Activated naive CD4-positive, alpha-beta T cell treated with anti-CD3 and anti-CD28 coated beads, Interleukin-2, amount 50 U/mL, for 24 hours (primary cell): Measurements from ENCODE around the gene TAPT1.
A peak's percentile ranks its signal among the peaks of the same experiment; 100 is the strongest.
"Not testable (repeated sequence)": the region's sequence is repeated elsewhere in the genome, so short reads cannot be mapped to it uniquely, and the experiment has no call there.

Source experiments
- H3K27ac Mint-ChIP-seq: one replicate; pipeline ENCODE4 v1.8.0; 2021; ENCODE audit warnings: mild to moderate bottlenecking, mixed read lengths
- H3K27me3 Mint-ChIP-seq: one replicate; pipeline ENCODE4 v1.8.0; 2021; ENCODE audit warnings: mixed read lengths
- H3K36me3 Mint-ChIP-seq: one replicate; pipeline ENCODE4 v1.8.0; 2021; ENCODE audit warnings: mixed read lengths
- H3K4me1 Mint-ChIP-seq: one replicate; pipeline ENCODE4 v1.8.0; 2021; ENCODE audit warnings: mixed read lengths
- H3K4me3 Mint-ChIP-seq: one replicate; pipeline ENCODE4 v1.8.0; 2021; ENCODE audit warnings: mild to moderate bottlenecking, mixed read lengths
- H3K9me3 Mint-ChIP-seq: one replicate; pipeline ENCODE4 v1.8.0; 2021; ENCODE audit warnings: mixed read lengths

Gene TAPT1

GRCh38 chr4:16144913-16145312 lies 81.4 kb downstream of the TAPT1 start:
- not testable (repeated sequence) for H3K4me3 Mint-ChIP-seq, H3K27ac Mint-ChIP-seq, H3K27me3 Mint-ChIP-seq, H3K36me3 Mint-ChIP-seq, H3K4me1 Mint-ChIP-seq
- H3K9me3 Mint-ChIP-seq, result peaks cover 12% of the 10 kb centered on the region

GRCh38 chr4:16142598-16143310 lies 83.5 kb downstream of the TAPT1 start:
- H3K27ac Mint-ChIP-seq, result no peak overlapping the region
- H3K27me3 Mint-ChIP-seq, result peaks cover 8% of the 10 kb centered on the region
- no peaks in the 10 kb centered on the region for H3K4me1 Mint-ChIP-seq
- peaks cover 1% of the 10 kb centered on the region for H3K36me3 Mint-ChIP-seq
- H3K9me3 Mint-ChIP-seq, result peaks cover 12% of the 10 kb centered on the region
- no peak overlapping the region for H3K4me3 Mint-ChIP-seq

- no peak overlapping the region for H3K4me3 Mint-ChIP-seq
- H3K36me3 Mint-ChIP-seq, result peaks cover 1% of the 10 kb centered on the region
- peaks cover 8% of the 10 kb centered on the region for H3K9me3 Mint-ChIP-seq
- H3K4me1 Mint-ChIP-seq, result no peaks in the 10 kb centered on the region
- peaks cover 8% of the 10 kb centered on the region for H3K27me3 Mint-ChIP-seq
- no peak overlapping the region for H3K27ac Mint-ChIP-seq
Measured at GRCh38 chr4:16140879-16141249, 85.4 kb downstream of the TAPT1 start.

GRCh38 chr4:16140231-16140878 lies 85.9 kb downstream of the TAPT1 start:
- H3K4me1 Mint-ChIP-seq, result no peaks in the 10 kb centered on the region
- no peak overlapping the region for H3K4me3 Mint-ChIP-seq
- H3K9me3 Mint-ChIP-seq, result peaks cover 6% of the 10 kb centered on the region
- no peak overlapping the region for H3K27ac Mint-ChIP-seq
- peaks cover 1% of the 10 kb centered on the region for H3K36me3 Mint-ChIP-seq
- peaks cover 8% of the 10 kb centered on the region for H3K27me3 Mint-ChIP-seq

- Mint-ChIP-seq H3K27ac (no peak overlapping the region), H3K36me3 (peaks cover 4% of the 10 kb centered on the region), H3K27me3 (peaks cover 10% of the 10 kb centered on the region), H3K4me1 (no peaks in the 10 kb centered on the region), H3K4me3 (no peak overlapping the region), H3K9me3 (peaks cover 9% of the 10 kb centered on the region)
Measured at GRCh38 chr4:16139066-16139945, 87.0 kb downstream of the TAPT1 start.

- H3K27me3 Mint-ChIP-seq, result peaks cover 10% of the 10 kb centered on the region
- no peak overlapping the region for H3K27ac Mint-ChIP-seq
- H3K9me3 Mint-ChIP-seq, result peaks cover 4% of the 10 kb centered on the region
- H3K36me3 Mint-ChIP-seq, result peaks cover 2% of the 10 kb centered on the region
- no peak overlapping the region for H3K4me3 Mint-ChIP-seq
- H3K4me1 Mint-ChIP-seq, result no peaks in the 10 kb centered on the region
Measured at GRCh38 chr4:16136827-16137226, 89.4 kb downstream of the TAPT1 start.

GRCh38 chr4:16136311-16136710 lies 90.0 kb downstream of the TAPT1 start:
- Mint-ChIP-seq H3K27ac (no peak overlapping the region), H3K36me3 (peaks cover 2% of the 10 kb centered on the region), H3K4me1 (no peaks in the 10 kb centered on the region), H3K4me3 (no peak overlapping the region), H3K9me3 (peaks cover 4% of the 10 kb centered on the region), H3K27me3 (peaks cover 10% of the 10 kb centered on the region)

GRCh38 chr4:16133406-16133805 lies 92.9 kb downstream of the TAPT1 start:
- Mint-ChIP-seq H3K4me1 (no peaks in the 10 kb centered on the region), H3K27ac (no peak overlapping the region), H3K9me3 (peaks cover 4% of the 10 kb centered on the region), H3K4me3 (no peak overlapping the region), H3K36me3 (peaks cover 2% of the 10 kb centered on the region), H3K27me3 (peaks cover 2% of the 10 kb centered on the region)

- peaks cover 2% of the 10 kb centered on the region for H3K36me3 Mint-ChIP-seq
- no peak overlapping the region for H3K27ac Mint-ChIP-seq
- peaks cover 4% of the 10 kb centered on the region for H3K9me3 Mint-ChIP-seq
- peaks cover 3% of the 10 kb centered on the region for H3K4me1 Mint-ChIP-seq
- H3K4me3 Mint-ChIP-seq, result no peak overlapping the region
- H3K27me3 Mint-ChIP-seq, result peaks cover 2% of the 10 kb centered on the region
Measured at GRCh38 chr4:16131293-16131692, 95.0 kb downstream of the TAPT1 start.

- Mint-ChIP-seq H3K36me3 (no peaks in the 10 kb centered on the region), H3K27me3 (no peaks in the 10 kb centered on the region), H3K27ac (no peak overlapping the region), H3K9me3 (peaks cover 1% of the 10 kb centered on the region), H3K4me1 (peaks cover 3% of the 10 kb centered on the region), H3K4me3 (no peak overlapping the region)
Measured at GRCh38 chr4:16129336-16129735, 96.9 kb downstream of the TAPT1 start.

- H3K9me3 Mint-ChIP-seq, result no peaks in the 10 kb centered on the region
- H3K27me3 Mint-ChIP-seq, result no peaks in the 10 kb centered on the region
Measured at GRCh38 chr4:16126714-16127113, 99.6 kb downstream of the TAPT1 start.

GRCh38 chr4:16125571-16126445 lies 100.5 kb downstream of the TAPT1 start:
- Mint-ChIP-seq H3K4me1 (peaks cover 26% of the 10 kb centered on the region), H3K27ac (peak overlapping the region; percentile 68), H3K4me3 (no peak overlapping the region), H3K9me3 (no peaks in the 10 kb centered on the region), H3K36me3 (no peaks in the 10 kb centered on the region), H3K27me3 (no peaks in the 10 kb centered on the region)

More at GRCh38 chr4:16126714-16127113, 99.6 kb downstream of the TAPT1 start:
- Mint-ChIP-seq H3K36me3 (no peaks in the 10 kb centered on the region), H3K4me1 (peaks cover 26% of the 10 kb centered on the region), H3K27ac (no peak overlapping the region), H3K4me3 (no peak overlapping the region)

- no peak overlapping the region for H3K4me3 Mint-ChIP-seq
- H3K4me1 Mint-ChIP-seq, result peaks cover 26% of the 10 kb centered on the region
- no peaks in the 10 kb centered on the region for H3K27me3 Mint-ChIP-seq
- no peak overlapping the region for H3K27ac Mint-ChIP-seq
- H3K36me3 Mint-ChIP-seq, result no peaks in the 10 kb centered on the region
- H3K9me3 Mint-ChIP-seq, result no peaks in the 10 kb centered on the region
Measured at GRCh38 chr4:16124232-16124631, 102.0 kb downstream of the TAPT1 start.

- peaks cover 26% of the 10 kb centered on the region for H3K4me1 Mint-ChIP-seq
- no peak overlapping the region for H3K4me3 Mint-ChIP-seq
- H3K27me3 Mint-ChIP-seq, result no peaks in the 10 kb centered on the region
Measured at GRCh38 chr4:16123356-16124084, 102.8 kb downstream of the TAPT1 start.

More at GRCh38 chr4:16123356-16124084, 102.8 kb downstream of the TAPT1 start:
- Mint-ChIP-seq H3K27ac (no peak overlapping the region), H3K36me3 (no peaks in the 10 kb centered on the region), H3K9me3 (no peaks in the 10 kb centered on the region)
